H1 (cell line): ENCODE measurements around the gene TSPAN8. TPM values are rescaled to one million over a fixed set of nuclear protein-coding genes. Genes with fewer than 3 reads are reported as not detected.

Source experiments
- CTCF ChIA-PET: fragments of 300-600 bp; sonication (Branson Sonifier 250); formaldehyde crosslinking; loops from one replicate; lab custom pipeline; 2021; ENCODE audit not compliant: partially characterized antibody; lab: Charles Lee
- POLR2A ChIA-PET: fragments of 300-600 bp; sonication (Branson Sonifier 250); formaldehyde crosslinking; loops from one replicate; lab custom pipeline; 2021; ENCODE audit warnings: inconsistent platforms; ENCODE audit not compliant: partially characterized antibody; lab: Charles Lee
- DNase-seq, 2 experiments: peaks; one replicate each; pipeline versions ENCODE4 v3.0.0 to v3.0.0-alpha.2; 2010 to 2022; ENCODE audit warnings: low spot score in 2 of 2, low read depth in 1 of 2, mixed read lengths in 1 of 2
- FAIRE-seq: peaks from 2 replicates; lab custom pipeline; 2011; peaks lifted over from hg19 to GRCh38; lab: Jason Lieb, UNC
- H2AFZ ChIP-seq: 2 replicates; pipeline ENCODE4 v1.8.1; 2012; ENCODE audit warnings: low read length, inconsistent platforms
- H2AK5ac ChIP-seq: 2 replicates; pipeline ENCODE4 v1.6.1; 2013; ENCODE audit warnings: low read depth, low read length
- H2BK120ac ChIP-seq: replicated peaks from 2 replicates; pipeline ENCODE3; 2013; ENCODE audit warnings: low read depth, low read length, inconsistent platforms
- H2BK12ac ChIP-seq: 2 replicates; pipeline ENCODE4 v1.6.1; 2013; ENCODE audit warnings: low read depth, low read length
- H2BK15ac ChIP-seq: 2 replicates; pipeline ENCODE4 v1.6.1; 2013; ENCODE audit warnings: low read length
- H2BK20ac ChIP-seq: 2 replicates; pipeline ENCODE4 v1.6.1; 2013; ENCODE audit warnings: low read length
- H2BK5ac ChIP-seq: 2 replicates; pipeline ENCODE4 v1.6.1; 2013; ENCODE audit warnings: low read depth, low read length
- H3K14ac ChIP-seq: 2 replicates; pipeline ENCODE4 v1.6.1; 2013; ENCODE audit warnings: inconsistent platforms; ENCODE audit not compliant: insufficient read length
- H3K18ac ChIP-seq: 2 replicates; pipeline ENCODE4 v1.6.1; 2013; ENCODE audit warnings: low read length; ENCODE audit errors: extremely low read depth
- H3K23ac ChIP-seq: 2 replicates; pipeline ENCODE4 v1.6.1; 2013; ENCODE audit warnings: inconsistent platforms; ENCODE audit not compliant: insufficient read length
- H3K23me2 ChIP-seq: 2 replicates; pipeline ENCODE4 v1.6.1; 2013; ENCODE audit warnings: low read depth, low read length
- H3K27ac ChIP-seq: 2 replicates; pipeline ENCODE4 v1.6.1; 2011; ENCODE audit warnings: low read depth, low read length, inconsistent platforms
- H3K27me3 ChIP-seq, 4 experiments: replicated peaks in 1 of 4; 1 replicate in 1 of 4; 2 replicates in 3 of 4; pipeline versions ENCODE4 v1.6.1 to v1.8.1; 2011 to 2013; ENCODE audit warnings: low read length in 3 of 4, mild to moderate bottlenecking in 3 of 4, inconsistent platforms in 2 of 4, mixed read lengths in 2 of 4, moderate library complexity in 1 of 4; ENCODE audit not compliant: control insufficient read depth in 3 of 4, insufficient read depth in 3 of 4; ENCODE audit errors: extremely low read depth in 1 of 4
- H3K36me3 ChIP-seq, 4 experiments: 2 replicates each; pipeline versions ENCODE4 v1.6.1 to v1.8.1; 2011 to 2013; ENCODE audit warnings: mild to moderate bottlenecking in 4 of 4, low read length in 3 of 4, moderate library complexity in 2 of 4, control low read depth in 1 of 4, inconsistent platforms in 1 of 4; ENCODE audit not compliant: insufficient read depth in 4 of 4, control insufficient read depth in 2 of 4
- H3K4ac ChIP-seq: replicated peaks from 2 replicates; pipeline ENCODE3; 2013; ENCODE audit warnings: low read length, low read depth, mixed read lengths, inconsistent platforms; ENCODE audit not compliant: insufficient read length
- H3K4me1 ChIP-seq, 4 experiments: replicated peaks in 1 of 4; 1 replicate in 1 of 4; 2 replicates in 3 of 4; pipeline versions ENCODE4 v1.6.1 to v1.8.1; 2011 to 2013; ENCODE audit warnings: low read length in 3 of 4, inconsistent platforms in 2 of 4, mixed read lengths in 1 of 4; ENCODE audit not compliant: insufficient read depth in 4 of 4, control insufficient read depth in 3 of 4
- H3K4me2 ChIP-seq, 2 experiments: 2 replicates each; pipeline versions ENCODE4 v1.6.1 to v1.8.1; 2011 to 2013; ENCODE audit warnings: low read depth in 2 of 2, low read length in 2 of 2, control low read depth in 1 of 2, inconsistent platforms in 1 of 2, mild to moderate bottlenecking in 1 of 2; ENCODE audit not compliant: insufficient read depth in 1 of 2
- H3K4me3 ChIP-seq, 4 experiments: fragments of 200-600, 300-600 bp in 1 of 4; sonication (generic), shearing (Covaris generic), sonication (Bioruptor Twin) in 1 of 4; 2 replicates each; pipeline versions ENCODE4 v1.5.1 to v1.8.1; 2011 to 2016; ENCODE audit warnings: low read length in 4 of 4, low read depth in 3 of 4, control low read depth in 2 of 4, inconsistent platforms in 2 of 4, mild to moderate bottlenecking in 2 of 4, mixed read lengths in 1 of 4, moderate library complexity in 1 of 4; ENCODE audit not compliant: insufficient read depth in 2 of 4; ENCODE audit errors: extremely low read depth in 1 of 4
- H3K56ac ChIP-seq: replicated peaks from 2 replicates; pipeline ENCODE3; 2013; ENCODE audit warnings: low read depth, mild to moderate bottlenecking, mixed read lengths, low read length, inconsistent platforms; ENCODE audit not compliant: insufficient read length
- H3K79me1 ChIP-seq: 2 replicates; pipeline ENCODE4 v1.6.1; 2013; ENCODE audit warnings: low read depth, low read length, control low read depth
- H3K79me2 ChIP-seq, 2 experiments: 2 replicates each; pipeline versions ENCODE4 v1.6.1 to v1.8.1; 2012 to 2013; ENCODE audit warnings: low read length in 2 of 2, mild to moderate bottlenecking in 2 of 2, inconsistent platforms in 1 of 2; ENCODE audit not compliant: insufficient read depth in 2 of 2, control insufficient read depth in 1 of 2
- H3K9ac ChIP-seq, 4 experiments: replicated peaks in 1 of 4; 1 replicate in 1 of 4; 2 replicates in 3 of 4; pipeline versions ENCODE4 v1.6.1 to v1.8.1; 2011 to 2013; ENCODE audit warnings: low read depth in 3 of 4, low read length in 3 of 4, control low read depth in 2 of 4, mild to moderate bottlenecking in 2 of 4, moderate library complexity in 2 of 4, inconsistent platforms in 1 of 4; ENCODE audit errors: extremely low read depth in 1 of 4
- H3K9me3 ChIP-seq, 2 experiments: 2 replicates each; pipeline versions ENCODE4 v1.6.1 to v1.8.1; 2012 to 2013; ENCODE audit warnings: mild to moderate bottlenecking in 2 of 2, moderate library complexity in 2 of 2, control low read depth in 1 of 2, inconsistent platforms in 1 of 2, low read depth in 1 of 2, low read length in 1 of 2, mixed read lengths in 1 of 2; ENCODE audit not compliant: insufficient read depth in 2 of 2
- H4K20me1 ChIP-seq, 2 experiments: replicated peaks in 1 of 2; 2 replicates each; pipeline versions ENCODE3 to v1.8.1; 2011 to 2013; ENCODE audit warnings: inconsistent platforms in 2 of 2, low read length in 2 of 2, mild to moderate bottlenecking in 1 of 2; ENCODE audit not compliant: insufficient read depth in 2 of 2, control insufficient read depth in 1 of 2
- H4K5ac ChIP-seq: 2 replicates; pipeline ENCODE4 v1.6.1; 2013; ENCODE audit warnings: low read length, low read depth, mixed read lengths, inconsistent platforms; ENCODE audit not compliant: insufficient read length
- H4K8ac ChIP-seq: 2 replicates; pipeline ENCODE4 v1.8.0; 2013; ENCODE audit warnings: mild to moderate bottlenecking, moderate library complexity, low read length, inconsistent platforms; ENCODE audit not compliant: insufficient read depth; ENCODE audit errors: extremely low read depth
- H4K91ac ChIP-seq: replicated peaks from 2 replicates; pipeline ENCODE3; 2013; ENCODE audit warnings: low read length, mixed read lengths, inconsistent platforms; ENCODE audit not compliant: insufficient read length
- BCL11A ChIP-seq, 2 experiments: IDR thresholded peaks; one replicate each; pipeline ENCODE4 v1.6.1; 2011; ENCODE audit warnings: low read depth in 2 of 2, low read length in 2 of 2, mild to moderate bottlenecking in 2 of 2
- CEBPB ChIP-seq: IDR thresholded peaks from 2 replicates; pipeline ENCODE4 v1.6.1; 2012; ENCODE audit warnings: low read depth, low read length
- CHD2 ChIP-seq: IDR thresholded peaks from 2 replicates; pipeline ENCODE4 v1.6.1; 2012; ENCODE audit warnings: low read length, improper control_type of control experiment
- CTBP2 ChIP-seq: IDR thresholded peaks from 2 replicates; pipeline ENCODE4 v1.7.0; 2011; ENCODE audit warnings: borderline replicate concordance, mild to moderate bottlenecking, moderate library complexity, mixed read lengths, low read length; ENCODE audit not compliant: insufficient read depth, insufficient read length
- EZH2 ChIP-seq: fragments of 200-600 bp; sonication (generic); IDR thresholded peaks from 2 replicates; pipeline ENCODE4 v1.7.1; 2012; ENCODE audit warnings: low read depth, mild to moderate bottlenecking, moderate library complexity, low read length, inconsistent platforms; ENCODE audit not compliant: severe bottlenecking
- GABPA ChIP-seq: IDR thresholded peaks from 2 replicates; pipeline ENCODE4 v1.6.1; 2011; ENCODE audit warnings: mild to moderate bottlenecking, low read length, moderate library complexity, borderline replicate concordance; ENCODE audit not compliant: insufficient read depth
- JUN ChIP-seq: IDR thresholded peaks from 2 replicates; pipeline ENCODE4 v1.6.1; 2011; ENCODE audit warnings: low read depth, mild to moderate bottlenecking, improper control_type of control experiment, low read length
- RNF2 ChIP-seq: fragments of 200-900, 300-1000 bp; sonication (generic); IDR thresholded peaks from 2 replicates; pipeline ENCODE4 v1.7.1; 2016; ENCODE audit warnings: borderline replicate concordance, low read depth, mild to moderate bottlenecking, antibody characterized with exemption, low read length; ENCODE audit not compliant: poor library complexity, severe bottlenecking; ENCODE audit errors: missing control alignments
- SIRT6 ChIP-seq: IDR thresholded peaks from one replicate; pipeline ENCODE4 v1.7.1; 2012; ENCODE audit warnings: low read length, inconsistent platforms
- SP4 ChIP-seq: IDR thresholded peaks from 2 replicates; pipeline ENCODE4 v1.6.1; 2012; ENCODE audit warnings: low read length, inconsistent platforms
- TEAD4 ChIP-seq: IDR thresholded peaks from 2 replicates; pipeline ENCODE4 v1.6.1; 2012; ENCODE audit warnings: low read depth, low read length, inconsistent platforms, mixed read lengths
- polyA plus RNA-seq, 7 experiments: library from polyadenylated mRNA; depleted of rRNA in 3 of 7; stranded (reverse) in 5 of 7; unstranded in 2 of 7; fragments of >200 nt in 5 of 7; fragments of 200-250 nt in 2 of 7; gene quantifications; 1 replicate in 5 of 7; 2 replicates in 1 of 7; 4 replicates in 1 of 7; pipeline versions ENCODE4 v1.2.1 to v1.2.3, GENCODE V29; 2011 to 2013; ENCODE audit warnings: missing spikeins in 2 of 7, mixed read lengths in 2 of 7
- total RNA-seq: library from RNA; stranded (reverse); fragmentation: NEBNext Ultra II Directional; extraction: Animal tissue kit (Norgen Biotek cat#: 25700); gene quantifications from 2 replicates; pipeline ENCODE4 v1.2.1, GENCODE V29; 2021

The TSPAN8 gene
- total and polyA plus RNA-seq, 2 of the 8 experiments (the other 6 are each of a cell fraction or from before 2014, with no cell fraction given) = not detected

DNA sequence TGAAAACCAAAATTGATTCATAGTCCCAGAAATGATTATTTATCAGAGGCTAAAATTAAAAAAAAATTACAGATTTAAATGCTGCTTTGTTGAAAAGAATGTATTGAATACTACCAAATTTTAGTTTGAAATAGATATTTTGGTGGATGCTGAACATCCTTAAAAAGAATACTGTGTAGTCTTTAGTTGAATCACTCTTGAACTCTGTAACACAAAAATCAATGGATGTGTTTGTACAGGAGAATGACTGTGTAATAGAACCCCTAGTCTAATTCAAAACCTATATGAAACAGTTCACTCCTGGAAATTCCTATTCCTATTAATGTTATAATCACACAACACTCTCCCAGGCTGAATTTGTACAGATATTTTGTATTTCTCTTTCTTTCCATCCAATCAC, 1.5 kb upstream of the TSPAN8 start:
- CTCF ChIA-PET = no interaction called here

More for the DNA sequence above, 1.5 kb upstream of the TSPAN8 start:
- Histone ChIP-seq H2BK120ac (no peak overlapping the region), H3K79me1 (no peaks in the 10 kb centered on the region), H3K23me2 (no peaks in the 10 kb centered on the region), H2BK5ac (no peak overlapping the region), H4K5ac (no peak overlapping the region), H4K20me1 (no peaks in the 10 kb centered on the region), H3K56ac (no peak overlapping the region), H3K23ac (no peak overlapping the region), H3K27ac (no peak overlapping the region), H3K9ac (no peak overlapping the region), H2BK20ac (no peak overlapping the region), H3K27me3 (no peaks in the 10 kb centered on the region), H3K4me1 (no peaks in the 10 kb centered on the region), H3K14ac (no peak overlapping the region), H3K36me3 (no peaks in the 10 kb centered on the region), H4K8ac (no peak overlapping the region), H2AFZ (no peak overlapping the region), H3K4me2 (no peak overlapping the region), H2AK5ac (no peak overlapping the region), H2BK12ac (no peak overlapping the region), H3K4ac (no peak overlapping the region), H3K18ac (no peak overlapping the region), H3K9me3 (no peaks in the 10 kb centered on the region), H4K91ac (no peak overlapping the region), H3K79me2 (no peaks in the 10 kb centered on the region), H3K4me3 (no peak overlapping the region), H2BK15ac (no peak overlapping the region)
- DNase-seq (no peak), FAIRE-seq (no peak)
- TF ChIP-seq JUN = no peak
- no peak for TF ChIP-seq RNF2
- TF ChIP-seq SIRT6 = no peak
- TF ChIP-seq EZH2 = no peak
- TF ChIP-seq SP4 = no peak
- no peak for TF ChIP-seq BCL11A (IDR thresholded peaks at IDR 0.05; ENCODE audit: low read depth in 2 of 2, low read length in 2 of 2)
- no peak for TF ChIP-seq CHD2
- no peak for TF ChIP-seq TEAD4
- TF ChIP-seq GABPA = no peak
- no peak for TF ChIP-seq CTBP2
- TF ChIP-seq CEBPB = no peak
- POLR2A ChIA-PET = no interaction called here
